NCI-H345 treated with DMSO at 0.1 percent for 48 hours (cell line): Measurements from ENCODE around the gene BAG1.

Source experiments
- DNase-seq: peaks from one replicate; lab custom pipeline; 2025; ENCODE audit not compliant: unreplicated experiment; lab: John Stamatoyannopoulos, UW

The BAG1 gene

GRCh38 chr9:33220681-33221567 lies 43.6 kb downstream of the BAG1 start:
- no peak for DNase-seq

GRCh38 chr9:33211695-33212393 lies 52.7 kb downstream of the BAG1 start:
- DNase-seq, result no peak

GRCh38 chr9:33210006-33210715 lies 54.3 kb downstream of the BAG1 start:
- DNase-seq, result no peak

GRCh38 chr9:33209394-33209793 lies 55.1 kb downstream of the BAG1 start:
- no peak for DNase-seq

- DNase-seq, result no peak
Observed at GRCh38 chr9:33202552-33203201, 61.8 kb downstream of the BAG1 start.
